H1 (cell line): ENCODE data around the gene CIAO2B. TPM values are rescaled to one million over a fixed set of nuclear protein-coding genes. Genes with fewer than 3 reads are reported as not detected.
"Not testable (repeated sequence)": the region's sequence is repeated elsewhere in the genome, so short reads cannot be mapped to it uniquely, and the experiment has no call there.

ENCODE experiments used
- CTCF ChIA-PET: fragments of 300-600 bp; sonication (Branson Sonifier 250); formaldehyde crosslinking; loops from one replicate; lab custom pipeline; 2021; ENCODE audit not compliant: partially characterized antibody; lab: Charles Lee
- POLR2A ChIA-PET: fragments of 300-600 bp; sonication (Branson Sonifier 250); formaldehyde crosslinking; loops from one replicate; lab custom pipeline; 2021; ENCODE audit warnings: inconsistent platforms; ENCODE audit not compliant: partially characterized antibody; lab: Charles Lee
- DNase-seq, 2 experiments: peaks; one replicate each; pipeline versions ENCODE4 v3.0.0 to v3.0.0-alpha.2; 2010 to 2022; ENCODE audit warnings: low spot score in 2 of 2, low read depth in 1 of 2, mixed read lengths in 1 of 2
- FAIRE-seq: peaks from 2 replicates; lab custom pipeline; 2011; peaks lifted over from hg19 to GRCh38; lab: Jason Lieb, UNC
- H2AFZ ChIP-seq: 2 replicates; pipeline ENCODE4 v1.8.1; 2012; ENCODE audit warnings: low read length, inconsistent platforms
- H2AK5ac ChIP-seq: 2 replicates; pipeline ENCODE4 v1.6.1; 2013; ENCODE audit warnings: low read depth, low read length
- H2BK120ac ChIP-seq: replicated peaks from 2 replicates; pipeline ENCODE3; 2013; ENCODE audit warnings: low read depth, low read length, inconsistent platforms
- H2BK12ac ChIP-seq: 2 replicates; pipeline ENCODE4 v1.6.1; 2013; ENCODE audit warnings: low read depth, low read length
- H2BK15ac ChIP-seq: 2 replicates; pipeline ENCODE4 v1.6.1; 2013; ENCODE audit warnings: low read length
- H2BK20ac ChIP-seq: 2 replicates; pipeline ENCODE4 v1.6.1; 2013; ENCODE audit warnings: low read length
- H2BK5ac ChIP-seq: 2 replicates; pipeline ENCODE4 v1.6.1; 2013; ENCODE audit warnings: low read depth, low read length
- H3K14ac ChIP-seq: 2 replicates; pipeline ENCODE4 v1.6.1; 2013; ENCODE audit warnings: inconsistent platforms; ENCODE audit not compliant: insufficient read length
- H3K18ac ChIP-seq: 2 replicates; pipeline ENCODE4 v1.6.1; 2013; ENCODE audit warnings: low read length; ENCODE audit errors: extremely low read depth
- H3K23ac ChIP-seq: 2 replicates; pipeline ENCODE4 v1.6.1; 2013; ENCODE audit warnings: inconsistent platforms; ENCODE audit not compliant: insufficient read length
- H3K23me2 ChIP-seq: 2 replicates; pipeline ENCODE4 v1.6.1; 2013; ENCODE audit warnings: low read depth, low read length
- H3K27ac ChIP-seq: 2 replicates; pipeline ENCODE4 v1.6.1; 2011; ENCODE audit warnings: low read depth, low read length, inconsistent platforms
- H3K27me3 ChIP-seq, 4 experiments: replicated peaks in 1 of 4; 1 replicate in 1 of 4; 2 replicates in 3 of 4; pipeline versions ENCODE4 v1.6.1 to v1.8.1; 2011 to 2013; ENCODE audit warnings: low read length in 3 of 4, mild to moderate bottlenecking in 3 of 4, inconsistent platforms in 2 of 4, mixed read lengths in 2 of 4, moderate library complexity in 1 of 4; ENCODE audit not compliant: control insufficient read depth in 3 of 4, insufficient read depth in 3 of 4; ENCODE audit errors: extremely low read depth in 1 of 4
- H3K36me3 ChIP-seq, 4 experiments: 2 replicates each; pipeline versions ENCODE4 v1.6.1 to v1.8.1; 2011 to 2013; ENCODE audit warnings: mild to moderate bottlenecking in 4 of 4, low read length in 3 of 4, moderate library complexity in 2 of 4, control low read depth in 1 of 4, inconsistent platforms in 1 of 4; ENCODE audit not compliant: insufficient read depth in 4 of 4, control insufficient read depth in 2 of 4
- H3K4ac ChIP-seq: replicated peaks from 2 replicates; pipeline ENCODE3; 2013; ENCODE audit warnings: low read length, low read depth, mixed read lengths, inconsistent platforms; ENCODE audit not compliant: insufficient read length
- H3K4me1 ChIP-seq, 4 experiments: replicated peaks in 1 of 4; 1 replicate in 1 of 4; 2 replicates in 3 of 4; pipeline versions ENCODE4 v1.6.1 to v1.8.1; 2011 to 2013; ENCODE audit warnings: low read length in 3 of 4, inconsistent platforms in 2 of 4, mixed read lengths in 1 of 4; ENCODE audit not compliant: insufficient read depth in 4 of 4, control insufficient read depth in 3 of 4
- H3K4me2 ChIP-seq, 2 experiments: 2 replicates each; pipeline versions ENCODE4 v1.6.1 to v1.8.1; 2011 to 2013; ENCODE audit warnings: low read depth in 2 of 2, low read length in 2 of 2, control low read depth in 1 of 2, inconsistent platforms in 1 of 2, mild to moderate bottlenecking in 1 of 2; ENCODE audit not compliant: insufficient read depth in 1 of 2
- H3K4me3 ChIP-seq, 4 experiments: fragments of 200-600, 300-600 bp in 1 of 4; sonication (generic), shearing (Covaris generic), sonication (Bioruptor Twin) in 1 of 4; 2 replicates each; pipeline versions ENCODE4 v1.5.1 to v1.8.1; 2011 to 2016; ENCODE audit warnings: low read length in 4 of 4, low read depth in 3 of 4, control low read depth in 2 of 4, inconsistent platforms in 2 of 4, mild to moderate bottlenecking in 2 of 4, mixed read lengths in 1 of 4, moderate library complexity in 1 of 4; ENCODE audit not compliant: insufficient read depth in 2 of 4; ENCODE audit errors: extremely low read depth in 1 of 4
- H3K56ac ChIP-seq: replicated peaks from 2 replicates; pipeline ENCODE3; 2013; ENCODE audit warnings: low read depth, mild to moderate bottlenecking, mixed read lengths, low read length, inconsistent platforms; ENCODE audit not compliant: insufficient read length
- H3K79me1 ChIP-seq: 2 replicates; pipeline ENCODE4 v1.6.1; 2013; ENCODE audit warnings: low read depth, low read length, control low read depth
- H3K79me2 ChIP-seq, 2 experiments: 2 replicates each; pipeline versions ENCODE4 v1.6.1 to v1.8.1; 2012 to 2013; ENCODE audit warnings: low read length in 2 of 2, mild to moderate bottlenecking in 2 of 2, inconsistent platforms in 1 of 2; ENCODE audit not compliant: insufficient read depth in 2 of 2, control insufficient read depth in 1 of 2
- H3K9ac ChIP-seq, 4 experiments: replicated peaks in 1 of 4; 1 replicate in 1 of 4; 2 replicates in 3 of 4; pipeline versions ENCODE4 v1.6.1 to v1.8.1; 2011 to 2013; ENCODE audit warnings: low read depth in 3 of 4, low read length in 3 of 4, control low read depth in 2 of 4, mild to moderate bottlenecking in 2 of 4, moderate library complexity in 2 of 4, inconsistent platforms in 1 of 4; ENCODE audit errors: extremely low read depth in 1 of 4
- H3K9me3 ChIP-seq, 2 experiments: 2 replicates each; pipeline versions ENCODE4 v1.6.1 to v1.8.1; 2012 to 2013; ENCODE audit warnings: mild to moderate bottlenecking in 2 of 2, moderate library complexity in 2 of 2, control low read depth in 1 of 2, inconsistent platforms in 1 of 2, low read depth in 1 of 2, low read length in 1 of 2, mixed read lengths in 1 of 2; ENCODE audit not compliant: insufficient read depth in 2 of 2
- H4K20me1 ChIP-seq, 2 experiments: replicated peaks in 1 of 2; 2 replicates each; pipeline versions ENCODE3 to v1.8.1; 2011 to 2013; ENCODE audit warnings: inconsistent platforms in 2 of 2, low read length in 2 of 2, mild to moderate bottlenecking in 1 of 2; ENCODE audit not compliant: insufficient read depth in 2 of 2, control insufficient read depth in 1 of 2
- H4K5ac ChIP-seq: 2 replicates; pipeline ENCODE4 v1.6.1; 2013; ENCODE audit warnings: low read length, low read depth, mixed read lengths, inconsistent platforms; ENCODE audit not compliant: insufficient read length
- H4K8ac ChIP-seq: 2 replicates; pipeline ENCODE4 v1.8.0; 2013; ENCODE audit warnings: mild to moderate bottlenecking, moderate library complexity, low read length, inconsistent platforms; ENCODE audit not compliant: insufficient read depth; ENCODE audit errors: extremely low read depth
- H4K91ac ChIP-seq: replicated peaks from 2 replicates; pipeline ENCODE3; 2013; ENCODE audit warnings: low read length, mixed read lengths, inconsistent platforms; ENCODE audit not compliant: insufficient read length
- WGBS, 2 experiments: shearing (Covaris generic) in 1 of 2; methylation state at CpG; one replicate each; pipeline versions ENCODE4 v1.1.6 to v1.1.7; 2013 to 2015; ENCODE audit warnings: low lambda C conversion rate in 2 of 2, mixed read lengths in 2 of 2, inconsistent platforms in 1 of 2, low coverage in 1 of 2, missing lambda C conversion rate in 1 of 2; ENCODE audit not compliant: insufficient replicate concordance in 2 of 2, insufficient coverage in 1 of 2, insufficient read length in 1 of 2; ENCODE audit errors: extremely low coverage in 1 of 2, missing lambda C conversion rate in 1 of 2; 5-methylcytosine and 5-hydroxymethylcytosine counted together
- polyA plus RNA-seq, 7 experiments: library from polyadenylated mRNA; depleted of rRNA in 3 of 7; stranded (reverse) in 5 of 7; unstranded in 2 of 7; fragments of >200 nt in 5 of 7; fragments of 200-250 nt in 2 of 7; gene quantifications; 1 replicate in 5 of 7; 2 replicates in 1 of 7; 4 replicates in 1 of 7; pipeline versions ENCODE4 v1.2.1 to v1.2.3, GENCODE V29; 2011 to 2013; ENCODE audit warnings: missing spikeins in 2 of 7, mixed read lengths in 2 of 7
- total RNA-seq: library from RNA; stranded (reverse); fragmentation: NEBNext Ultra II Directional; extraction: Animal tissue kit (Norgen Biotek cat#: 25700); gene quantifications from 2 replicates; pipeline ENCODE4 v1.2.1, GENCODE V29; 2021

The CIAO2B gene
- total and polyA plus RNA-seq, 2 of the 8 experiments (the other 6 are each of a cell fraction or from before 2014, with no cell fraction given): 65.6 to 248 TPM

DNA sequence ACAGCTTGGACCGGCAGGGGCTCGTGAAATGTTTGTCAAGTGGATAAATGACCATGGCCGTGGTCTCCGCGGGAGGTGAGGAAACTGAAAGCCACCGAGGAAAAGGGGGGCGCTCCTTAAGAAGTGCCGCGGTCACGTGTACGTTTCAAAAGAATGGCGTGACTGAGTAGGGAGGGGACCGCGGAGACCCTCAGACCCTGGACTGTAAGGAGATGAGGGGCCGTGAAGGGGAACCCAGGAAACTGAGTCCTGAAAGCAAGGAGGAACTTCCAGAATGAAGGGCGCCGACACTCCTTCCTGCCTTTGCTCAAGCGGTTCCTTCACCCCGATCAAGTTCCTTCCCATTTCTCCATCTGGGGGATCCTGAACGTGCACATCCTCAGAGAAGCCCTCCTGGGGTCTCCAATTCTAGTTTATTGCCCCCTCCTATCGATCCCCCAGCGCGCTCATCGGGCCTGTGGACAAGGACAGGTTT, 674 bp upstream of the CIAO2B start:
- not testable (repeated sequence) for H4K5ac ChIP-seq, H3K23ac ChIP-seq, H2BK120ac ChIP-seq, H2BK20ac ChIP-seq, H3K56ac ChIP-seq, H3K27ac ChIP-seq, H3K14ac ChIP-seq, H3K36me3 ChIP-seq, H4K8ac ChIP-seq, H2BK15ac ChIP-seq, H3K4me1 ChIP-seq, H3K79me1 ChIP-seq, DNase-seq, H3K79me2 ChIP-seq, H4K20me1 ChIP-seq, H2AK5ac ChIP-seq, H3K9me3 ChIP-seq, H2BK5ac ChIP-seq, FAIRE-seq, H3K27me3 ChIP-seq
- H2AFZ ChIP-seq: peak overlapping the region; percentile 77; the same call in 1 of the 2 replicates
- peak overlapping the region; percentile 89 to 99 for H3K4me2 ChIP-seq
- ChIA-PET CTCF (interaction anchor here (2.9 to 5.5 kb wide), 3 partner anchors 25 to 37 kb away, joined by 10 to 44 read pairs (median 13); no protein-coding TSS in a partner anchor), POLR2A (interaction anchor here (0.5 to 1.8 kb wide), 2 partner anchors 55 to 178 kb away, joined by 3 to 5 read pairs; partner anchors contain the start of gene PDP2)
- H3K23me2 ChIP-seq: peaks cover 15% of the 10 kb centered on the region; the same call in 1 of the 2 replicates
- peak overlapping the region; percentile 91 for H3K4ac ChIP-seq
- 0 out of 2 replicates have a peak overlapping the region, but pooled peaks have one; percentile 84 for H2BK12ac ChIP-seq
- peak overlapping the region; percentile 95; the same call in 1 of the 2 replicates for H3K18ac ChIP-seq
- peak overlapping the region; percentile 79 to 92 (median 90) for H3K4me3 ChIP-seq
- WGBS, 2 experiments: 8% methylated on average over 17 of the region's 24 CpGs; no CpG with 5 or more reads in 1 of the 2 experiments
- H4K91ac ChIP-seq: peak overlapping the region; percentile 60
- peak overlapping the region; percentile 42 to 78 (median 60) for H3K9ac ChIP-seq
